Stimulated activated CD4-positive, alpha-beta T cell treated with anti-CD3 and anti-CD28 coated beads, Interleukin-4, amount 100 ng/mL, for 48 hours (primary cell): ENCODE results near the gene SPINK4.

Source experiments
- DNase-seq, 2 donors: peaks; one replicate each; pipeline ENCODE4 v3.0.0-alpha.2; 2020; ENCODE audit warnings: low read depth in 2 of 2

SPINK4 gene

GRCh38 chr9:33257276-33257675 lies 17.3 kb downstream of the SPINK4 start:
- no peak for DNase-seq

- DNase-seq = no peak
These were observed 20.4 kb downstream of the SPINK4 start for GRCh38 chr9:33260372-33260771.

- DNase-seq = peak in 1 of 2 donors; percentile 10
These were observed 23.4 kb downstream of the SPINK4 start for GRCh38 chr9:33263131-33264002.

GRCh38 chr9:33264003-33264472 lies 24.1 kb downstream of the SPINK4 start:
- peak; percentile 9 to 11 for DNase-seq

- DNase-seq = peak; percentile 100
These were observed 24.7 kb downstream of the SPINK4 start, which contains the start of the genes BAG1 and CHMP5 for GRCh38 chr9:33264473-33265177. TSS of gene BAG1 (minus strand) at chr9:33264708. TSS of gene CHMP5 (plus strand) at chr9:33265049. CDS start at chr9:33265079, 30 bp downstream.

DNA sequence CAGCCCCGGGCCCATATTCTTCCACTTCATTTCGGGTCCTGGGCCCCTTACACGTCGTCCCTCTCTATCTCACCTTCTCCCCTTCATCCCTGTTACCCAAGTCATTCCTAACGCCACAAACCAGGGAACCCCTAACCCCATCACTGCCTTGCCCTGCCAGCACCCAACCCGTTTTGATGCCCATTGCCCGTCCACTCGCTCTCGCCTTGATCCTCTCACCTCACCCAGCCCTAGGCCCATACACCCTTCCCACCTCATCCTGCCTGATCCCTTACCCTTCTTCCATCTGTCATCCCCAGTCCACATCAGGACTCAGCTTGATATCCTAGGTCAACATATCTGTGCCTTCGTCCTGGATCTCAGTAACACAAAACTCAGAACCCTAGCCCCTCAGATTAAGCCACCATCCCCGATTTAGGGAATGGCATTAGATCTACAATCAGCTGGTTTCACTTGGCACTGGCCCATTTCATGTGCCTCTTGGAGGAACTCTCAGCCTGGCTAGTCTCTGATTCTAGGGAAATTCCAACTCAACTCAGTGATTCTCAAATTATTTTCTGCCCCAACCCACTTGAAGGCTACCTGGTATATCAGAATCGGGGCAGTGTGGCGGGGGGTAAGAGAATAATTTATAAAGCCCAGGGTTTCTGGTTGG lies 25.4 kb downstream of the SPINK4 start:
- no peak for DNase-seq

- no peak for DNase-seq
These were observed 27.3 kb downstream of the SPINK4 start for GRCh38 chr9:33267151-33267767.

DNA sequence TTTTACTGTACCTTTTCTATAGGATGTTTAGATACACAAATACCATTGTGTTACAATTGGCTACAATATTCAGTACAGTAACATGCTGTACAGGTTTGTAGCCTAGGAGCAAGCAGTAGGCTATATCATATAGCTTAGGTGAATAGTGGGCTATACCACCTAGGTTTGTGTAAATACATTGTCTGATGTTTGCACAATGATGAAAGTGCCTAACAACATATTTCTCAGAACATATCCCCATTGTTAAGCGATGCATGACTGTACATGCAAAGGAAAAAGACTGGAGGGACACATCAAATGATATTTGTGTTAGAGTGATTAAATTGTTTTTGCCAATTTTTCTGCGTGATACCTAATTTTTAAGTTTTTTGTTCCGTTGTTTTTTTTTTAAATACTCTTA lies 30.2 kb downstream of the SPINK4 start:
- DNase-seq = no peak

DNA sequence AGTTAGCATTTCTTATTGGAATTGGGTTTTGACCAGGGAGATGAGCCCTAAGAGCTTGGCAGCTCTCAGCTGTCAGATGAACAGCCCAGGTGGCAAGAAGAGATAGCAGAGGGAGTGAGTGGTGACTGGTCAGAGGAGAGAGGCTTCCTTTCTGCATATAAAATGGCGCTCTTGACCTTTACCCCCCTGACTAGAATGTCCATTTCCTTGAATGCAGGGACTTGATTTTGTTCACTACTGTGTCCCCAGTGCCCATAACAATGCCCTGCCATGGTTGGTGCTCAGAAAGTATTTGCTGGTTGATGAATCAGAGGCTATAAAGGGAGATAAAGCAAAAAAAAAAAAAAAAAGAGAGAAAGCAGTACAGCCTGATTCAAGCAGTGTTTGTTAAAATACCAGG lies 32.1 kb downstream of the SPINK4 start:
- DNase-seq = no peak

DNA sequence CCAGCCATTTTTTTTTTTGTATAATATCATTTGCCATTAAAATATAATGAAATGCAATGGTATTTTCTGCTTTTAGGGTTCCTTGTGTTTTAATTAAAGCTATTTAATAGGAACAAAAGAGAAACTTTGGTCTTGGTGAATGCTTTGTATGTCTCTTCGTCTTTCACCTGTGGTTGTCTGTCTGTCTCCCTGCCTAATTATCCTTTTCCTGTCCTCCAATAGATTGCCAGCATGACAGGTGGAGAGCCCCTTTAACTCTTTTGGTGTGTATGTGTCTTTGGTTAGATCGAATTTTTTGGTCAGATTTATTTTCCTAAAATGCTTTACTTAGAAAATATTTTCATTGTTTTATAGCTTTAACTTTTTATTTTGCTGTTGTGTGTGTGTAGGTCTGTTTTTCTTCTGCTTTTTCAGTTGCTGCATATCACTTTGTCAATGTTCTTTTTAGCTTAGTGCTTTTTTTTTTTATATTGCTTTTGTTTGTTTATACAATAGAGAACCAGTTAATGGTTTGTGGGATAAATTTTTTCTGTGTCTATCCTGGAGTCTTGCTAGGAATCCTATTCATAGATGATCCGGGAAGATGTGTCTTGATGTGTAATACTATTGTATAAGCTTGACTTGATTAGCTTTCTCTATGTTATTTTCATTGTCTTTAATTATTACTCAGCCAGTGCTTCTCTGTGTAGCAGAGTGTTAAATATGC lies 33.5 kb downstream of the SPINK4 start:
- DNase-seq = no peak

- no peak for DNase-seq
These were observed 34.0 kb downstream of the SPINK4 start for GRCh38 chr9:33273972-33274328.

- no peak for DNase-seq
These were observed 37.5 kb downstream of the SPINK4 start for GRCh38 chr9:33277484-33277883.

GRCh38 chr9:33285502-33285901 lies 45.5 kb downstream of the SPINK4 start:
- no peak for DNase-seq

GRCh38 chr9:33287087-33287490 lies 47.1 kb downstream of the SPINK4 start:
- peak in 1 of 2 donors; percentile 31 for DNase-seq

- DNase-seq = no peak
These were observed 48.3 kb downstream of the SPINK4 start for GRCh38 chr9:33288235-33288634.

DNA sequence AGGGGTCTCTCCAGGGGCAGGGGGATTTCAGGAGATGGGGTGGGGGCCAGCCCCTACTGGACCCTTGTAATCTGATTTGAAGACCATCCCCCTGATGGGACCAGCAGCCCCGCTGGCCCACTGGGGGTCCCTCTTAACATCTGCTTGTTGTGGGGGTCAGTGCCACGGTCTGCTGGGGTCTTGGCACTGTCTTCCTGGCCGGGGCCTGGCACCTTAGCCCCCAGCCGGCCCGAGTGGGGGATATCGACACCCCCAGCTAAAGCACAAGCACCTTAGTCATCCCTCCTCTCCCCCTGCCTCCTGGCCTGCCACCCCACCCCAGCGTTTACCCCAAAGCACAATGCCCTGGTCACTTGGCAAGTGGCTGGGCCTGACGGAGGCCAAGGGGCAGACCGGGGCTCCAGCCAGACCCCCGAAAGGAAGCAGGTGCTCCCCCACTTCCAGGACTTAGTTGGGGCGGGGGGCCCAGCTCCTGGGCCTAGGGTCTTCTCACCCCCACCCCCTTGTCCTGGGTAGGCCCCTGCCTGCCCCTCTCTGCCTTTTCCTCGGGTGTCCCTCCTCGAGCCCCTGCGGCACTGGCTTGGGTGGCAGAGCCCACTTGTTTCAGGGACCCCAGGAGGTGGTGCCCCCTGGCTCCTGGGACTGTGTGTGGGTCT lies 49.0 kb downstream of the SPINK4 start:
- no peak for DNase-seq

DNA sequence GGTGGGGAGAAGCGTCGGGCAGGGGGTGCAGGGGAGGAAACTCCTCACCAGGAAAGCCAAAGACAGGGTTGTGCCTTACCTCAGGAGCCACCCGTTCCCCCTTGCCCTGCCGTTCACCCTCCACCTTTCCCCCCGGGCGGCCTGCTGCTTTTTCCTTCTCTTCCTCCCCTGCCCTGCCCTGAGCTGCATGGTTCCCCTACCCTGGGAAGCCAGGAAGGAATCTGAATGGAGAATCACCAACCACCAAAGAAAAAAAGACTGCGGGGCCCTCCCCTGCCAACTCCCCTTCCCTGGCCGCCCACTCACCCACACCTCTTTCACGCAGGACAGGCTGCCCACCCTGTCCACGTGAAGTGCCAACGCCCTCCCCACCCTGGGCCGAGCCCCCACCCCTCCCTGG lies 49.5 kb downstream of the SPINK4 start:
- peak; percentile 18 to 33 for DNase-seq

DNA sequence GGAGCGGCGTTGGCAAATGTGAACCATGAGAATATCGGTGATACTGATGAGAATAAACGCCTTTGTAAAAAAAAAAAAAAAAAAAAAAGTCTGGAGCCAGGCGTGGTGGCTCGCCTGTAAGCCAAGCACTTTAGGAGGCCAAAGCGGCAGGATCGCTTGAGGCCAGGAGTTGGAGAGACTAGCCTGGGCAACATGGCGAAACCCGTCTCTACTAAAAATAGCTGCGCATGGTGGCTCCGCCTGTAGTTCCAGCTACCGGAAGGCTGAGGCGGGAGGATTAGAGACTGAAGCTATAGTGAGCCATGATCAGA lies 49.9 kb downstream of the SPINK4 start:
- no peak for DNase-seq

DNA sequence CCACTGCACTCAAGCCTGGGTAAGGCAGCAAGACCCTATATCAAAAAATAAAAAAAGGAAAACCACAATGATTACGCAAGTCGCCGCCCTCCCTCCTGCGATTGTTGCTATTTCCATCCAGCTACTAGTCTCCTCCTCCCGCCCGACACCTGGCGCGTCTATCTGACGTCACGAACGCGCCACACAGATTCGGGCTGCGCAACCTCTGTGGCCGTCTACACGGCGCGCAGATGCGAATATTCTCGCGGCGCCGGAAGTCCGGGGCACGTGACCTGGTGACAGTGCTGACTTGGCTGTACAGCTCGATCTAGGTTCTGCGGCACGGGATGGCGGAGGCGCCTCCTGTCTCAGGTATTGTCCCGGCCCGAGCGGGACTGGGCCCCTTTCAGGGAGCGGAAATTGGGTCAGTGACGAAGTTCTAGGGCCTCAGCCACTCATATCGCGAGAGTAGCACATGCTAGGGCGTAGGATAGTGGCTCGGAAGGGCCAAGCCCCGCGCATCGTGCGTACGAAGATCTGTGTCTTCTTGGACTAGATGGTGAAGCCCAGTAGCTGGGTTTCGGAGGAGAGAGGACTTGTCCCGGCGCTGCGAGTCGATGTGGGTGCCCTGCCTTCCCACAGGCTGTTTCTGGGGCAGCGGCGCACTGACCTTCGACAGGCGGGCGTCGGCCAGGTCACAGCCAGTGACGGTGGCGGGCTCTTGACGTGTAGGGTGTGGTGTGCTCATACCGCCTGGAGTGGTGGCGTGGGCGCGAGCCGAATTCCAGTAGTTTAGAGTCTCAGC lies 50.5 kb downstream of the SPINK4 start, which contains the start of gene NFX1:
TSS of gene NFX1 (plus strand) at position 270 of the 784 bp plus-strand sequence. CDS start at position 327, 57 bp downstream.
- DNase-seq = peak; percentile 95 to 98

DNA sequence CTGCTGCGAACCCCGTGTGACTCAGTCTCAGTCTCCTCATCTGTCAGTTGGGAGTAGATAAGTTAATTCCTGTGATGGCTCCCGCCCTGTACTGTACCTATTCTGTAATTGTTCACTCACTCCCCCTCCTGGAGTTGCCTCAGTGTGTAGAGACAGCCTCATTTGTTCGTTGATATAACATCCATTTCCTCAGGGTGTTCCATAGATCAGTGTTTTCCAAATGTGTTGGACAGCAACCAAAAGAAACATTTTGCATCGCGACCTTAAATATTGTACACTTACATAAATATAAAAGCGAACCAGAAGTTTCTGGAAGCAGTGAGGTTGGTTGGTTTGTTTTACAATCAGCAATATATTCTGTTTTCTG lies 51.0 kb downstream of the SPINK4 start:
- no peak for DNase-seq
